Activated T-helper 1 cell treated with anti-CD3 and anti-CD28 coated beads, Interleukin-12 subunit alpha, Interleukin-12 subunit beta, Interleukin-2, Interleukin-4 antibody, amounts not matched to agents 30 ng/mL and 10 ng/mL and 1 ng/mL, durations not matched to agents 14 hours and 24 hours and 36 hours (primary cell): Measurements from ENCODE around the gene DOCK4. TPM values are rescaled to one million over a fixed set of nuclear protein-coding genes. Genes with fewer than 3 reads are reported as not detected.

Experiments used
- DNase-seq: peaks from one replicate; pipeline ENCODE4 v3.0.0; 2021; ENCODE audit warnings: low spot score
- H3K27ac Mint-ChIP-seq: one replicate; pipeline ENCODE4 v1.8.0; 2021; ENCODE audit warnings: mild to moderate bottlenecking, mixed read lengths
- H3K27me3 Mint-ChIP-seq: one replicate; pipeline ENCODE4 v1.8.0; 2022; ENCODE audit warnings: mild to moderate bottlenecking, moderate library complexity, mixed read lengths; ENCODE audit not compliant: insufficient read depth
- H3K36me3 Mint-ChIP-seq: one replicate; pipeline ENCODE4 v1.8.0; 2021; ENCODE audit warnings: low read depth, mixed read lengths
- H3K4me1 Mint-ChIP-seq: one replicate; pipeline ENCODE4 v1.8.0; 2021; ENCODE audit warnings: low read depth, mixed read lengths
- H3K4me3 Mint-ChIP-seq: one replicate; pipeline ENCODE4 v1.8.0; 2021; ENCODE audit warnings: mild to moderate bottlenecking, moderate library complexity, mixed read lengths
- H3K9me3 Mint-ChIP-seq: one replicate; pipeline ENCODE4 v1.8.0; 2021; ENCODE audit warnings: mixed read lengths
- intact Hi-C: fragments of 100-400 bp; cut with micrococcal nuclease; formaldehyde crosslinking; loops from one replicate; pipeline ENCODE4 v1.15.1; 2024
- total RNA-seq: library from RNA; stranded (reverse); gene quantifications from 2 replicates; pipeline ENCODE4 v1.2.3, GENCODE V29; 2022

DOCK4 gene
- total RNA-seq, 1 donor from 2014 or later = 0.31 TPM

DNA sequence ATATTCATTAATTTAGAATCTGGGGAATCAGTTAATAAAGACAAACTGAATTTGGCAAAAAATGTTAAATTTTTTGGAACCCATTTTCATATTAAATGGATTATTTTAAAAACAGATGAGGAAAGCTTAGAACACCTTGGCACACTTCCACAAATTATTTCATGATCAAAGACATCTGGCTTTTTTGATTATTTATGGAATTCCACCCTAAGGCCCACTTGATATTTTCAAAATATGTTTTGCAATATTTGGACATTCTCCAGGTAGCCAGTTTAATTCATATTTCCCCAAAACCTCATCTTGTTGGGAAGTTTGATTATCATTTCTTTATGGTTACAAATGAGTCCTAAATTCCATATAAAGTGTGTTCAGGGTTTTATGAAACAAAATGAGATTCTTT is 129.9 kb downstream of the DOCK4 start:
- DNase-seq = no peak
- no peak overlapping the region for H3K4me3 Mint-ChIP-seq
- H3K4me1 Mint-ChIP-seq = peaks cover 10% of the 10 kb centered on the region
- intact Hi-C loops = no loop called here
- H3K27ac Mint-ChIP-seq = no peak overlapping the region
- no peaks in the 10 kb centered on the region for H3K9me3 Mint-ChIP-seq
- peaks cover 4% of the 10 kb centered on the region for H3K27me3 Mint-ChIP-seq
- no peaks in the 10 kb centered on the region for H3K36me3 Mint-ChIP-seq

DNA sequence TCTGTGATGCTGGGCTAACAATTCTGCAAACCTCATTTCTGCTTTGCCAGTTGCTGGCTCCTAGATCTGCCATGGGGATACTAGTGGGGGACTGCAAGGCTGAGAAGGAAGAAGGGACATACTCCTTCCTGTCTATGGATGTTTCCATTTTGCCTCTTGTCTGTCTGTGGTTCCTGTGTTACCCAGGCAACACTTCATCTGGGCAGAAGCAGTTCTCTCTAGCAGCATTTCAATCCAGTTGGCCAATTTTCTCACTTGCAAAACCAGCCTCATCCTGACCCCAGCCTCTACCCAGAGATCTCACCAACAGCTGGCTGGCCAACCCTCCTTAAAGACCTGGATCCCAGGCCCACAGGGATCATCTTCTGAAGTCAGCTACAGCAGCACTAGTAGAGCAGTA is 131.7 kb downstream of the DOCK4 start:
- no peaks in the 10 kb centered on the region for H3K4me1 Mint-ChIP-seq
- H3K27me3 Mint-ChIP-seq = peaks cover 4% of the 10 kb centered on the region
- no peak overlapping the region for H3K4me3 Mint-ChIP-seq
- no peaks in the 10 kb centered on the region for H3K9me3 Mint-ChIP-seq
- intact Hi-C loops = no loop called here
- H3K36me3 Mint-ChIP-seq = no peaks in the 10 kb centered on the region
- DNase-seq = no peak
- H3K27ac Mint-ChIP-seq = no peak overlapping the region

- no peaks in the 10 kb centered on the region for H3K9me3 Mint-ChIP-seq
- DNase-seq = no peak
- intact Hi-C loops = no loop called here
- peaks cover 5% of the 10 kb centered on the region for H3K27me3 Mint-ChIP-seq
- no peak overlapping the region for H3K27ac Mint-ChIP-seq
- no peak overlapping the region for H3K4me3 Mint-ChIP-seq
- no peaks in the 10 kb centered on the region for H3K36me3 Mint-ChIP-seq
- H3K4me1 Mint-ChIP-seq = no peaks in the 10 kb centered on the region
Measured at GRCh38 chr7:112073530-112073929, 132.7 kb downstream of the DOCK4 start.

- Mint-ChIP-seq H3K9me3 (no peaks in the 10 kb centered on the region), H3K4me1 (no peaks in the 10 kb centered on the region), H3K4me3 (no peak overlapping the region), H3K27me3 (peaks cover 5% of the 10 kb centered on the region), H3K27ac (no peak overlapping the region), H3K36me3 (no peaks in the 10 kb centered on the region)
- intact Hi-C loops = no loop called here
- DNase-seq = no peak
Measured at GRCh38 chr7:112072541-112073245, 133.5 kb downstream of the DOCK4 start.

DNA sequence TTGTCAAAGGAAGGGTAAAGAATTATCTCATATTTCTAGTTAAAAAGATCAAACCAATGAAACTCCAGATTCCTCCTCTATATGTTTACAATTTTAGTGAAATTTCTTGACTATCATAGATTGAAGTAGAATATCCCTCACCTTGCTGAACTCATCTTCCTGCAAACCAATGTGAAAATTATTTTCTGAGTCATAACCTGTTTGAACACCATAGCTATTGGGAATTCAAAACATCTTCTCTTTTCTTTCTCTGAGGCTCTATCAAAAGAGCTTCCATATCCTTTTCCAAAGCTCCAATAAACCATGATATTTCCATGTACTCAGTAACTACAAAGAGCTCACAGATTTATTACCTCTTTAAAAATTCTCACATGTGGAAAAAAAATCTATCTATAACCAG is 134.3 kb downstream of the DOCK4 start:
- no peak overlapping the region for H3K4me3 Mint-ChIP-seq
- intact Hi-C loops = no loop called here

GRCh38 chr7:112070674-112071256 is 135.4 kb downstream of the DOCK4 start:
- H3K36me3 Mint-ChIP-seq = no peaks in the 10 kb centered on the region
- peaks cover 5% of the 10 kb centered on the region for H3K27me3 Mint-ChIP-seq
- intact Hi-C loops = no loop called here
- no peak overlapping the region for H3K27ac Mint-ChIP-seq
- no peak overlapping the region for H3K4me3 Mint-ChIP-seq
- no peak for DNase-seq
- no peaks in the 10 kb centered on the region for H3K4me1 Mint-ChIP-seq
- no peaks in the 10 kb centered on the region for H3K9me3 Mint-ChIP-seq

More for the DNA sequence above, 134.3 kb downstream of the DOCK4 start:
- peaks cover 5% of the 10 kb centered on the region for H3K27me3 Mint-ChIP-seq
- no peaks in the 10 kb centered on the region for H3K36me3 Mint-ChIP-seq
- DNase-seq = no peak
- H3K4me1 Mint-ChIP-seq = no peaks in the 10 kb centered on the region
- no peaks in the 10 kb centered on the region for H3K9me3 Mint-ChIP-seq
- H3K27ac Mint-ChIP-seq = no peak overlapping the region

DNA sequence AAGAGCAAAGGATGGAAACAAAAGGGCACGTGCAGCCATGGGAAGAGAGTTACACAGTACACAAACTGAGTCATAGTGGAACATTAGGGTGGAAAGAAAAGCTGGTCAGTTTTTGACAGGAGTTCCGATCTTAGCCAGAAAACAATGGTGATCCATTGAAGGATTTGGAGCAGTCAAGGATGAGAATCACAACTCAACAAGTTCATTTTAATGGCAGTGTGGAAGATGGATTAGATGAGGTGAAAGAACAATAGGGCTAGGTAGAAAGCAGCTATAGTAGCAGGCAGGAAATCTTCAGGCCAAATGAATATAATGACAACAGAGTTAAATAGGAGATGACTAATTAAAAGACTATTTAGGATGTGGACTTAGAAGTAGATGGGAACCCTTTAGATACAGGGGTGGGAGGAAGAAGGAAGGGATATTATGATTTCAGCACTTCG is 136.3 kb downstream of the DOCK4 start:
- no peaks in the 10 kb centered on the region for H3K4me1 Mint-ChIP-seq
- peaks cover 5% of the 10 kb centered on the region for H3K27me3 Mint-ChIP-seq
- no peak overlapping the region for H3K4me3 Mint-ChIP-seq
- no peak overlapping the region for H3K27ac Mint-ChIP-seq
- intact Hi-C loops = no loop called here
- H3K36me3 Mint-ChIP-seq = no peaks in the 10 kb centered on the region
- no peak for DNase-seq
- no peaks in the 10 kb centered on the region for H3K9me3 Mint-ChIP-seq

GRCh38 chr7:112068967-112069366 is 137.2 kb downstream of the DOCK4 start:
- no peak overlapping the region for H3K4me3 Mint-ChIP-seq
- H3K27me3 Mint-ChIP-seq = peaks cover 5% of the 10 kb centered on the region
- intact Hi-C loops = no loop called here
- no peaks in the 10 kb centered on the region for H3K9me3 Mint-ChIP-seq
- H3K4me1 Mint-ChIP-seq = no peaks in the 10 kb centered on the region
- DNase-seq = no peak
- H3K36me3 Mint-ChIP-seq = no peaks in the 10 kb centered on the region
- H3K27ac Mint-ChIP-seq = no peak overlapping the region

DNA sequence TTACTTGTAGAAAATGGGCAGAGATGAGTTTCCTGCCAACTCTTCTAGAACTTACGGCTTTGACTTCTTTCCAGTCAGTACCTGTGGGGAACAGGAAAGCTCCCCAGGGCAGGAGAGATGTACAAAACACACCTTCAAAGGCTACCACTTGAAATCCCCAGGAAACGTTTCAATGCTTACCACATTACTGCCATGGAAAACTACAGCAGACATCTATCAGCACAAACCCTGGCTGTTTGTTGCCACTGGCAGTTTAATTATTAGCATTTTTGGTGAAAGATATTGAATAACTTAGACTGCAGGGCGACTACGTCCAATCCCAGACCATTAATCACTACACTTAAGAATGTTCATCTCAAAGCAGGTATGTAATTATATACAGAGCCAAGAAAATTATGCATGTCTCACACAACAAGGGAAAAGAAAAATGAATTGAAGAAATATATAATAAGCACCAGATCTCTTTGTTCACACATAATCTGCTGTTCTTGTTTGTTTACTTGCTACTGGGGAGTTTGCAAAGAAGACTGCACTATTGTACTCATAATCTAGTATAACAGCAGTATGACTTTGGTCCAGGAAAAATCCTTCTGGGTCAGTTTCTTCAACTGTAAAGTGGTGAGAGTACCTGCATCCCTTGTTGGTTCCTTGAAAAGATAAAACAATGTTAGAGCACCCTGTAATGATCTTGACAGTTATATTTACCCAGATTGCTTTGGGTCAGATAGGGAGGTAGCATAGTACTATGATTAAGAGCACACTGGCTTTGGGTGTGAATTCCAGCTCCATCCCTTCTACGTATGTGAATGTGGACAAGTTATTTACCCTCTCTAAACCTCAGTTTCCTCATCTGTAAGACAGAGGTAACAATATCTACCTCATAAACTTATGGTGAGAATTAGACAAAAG is 138.3 kb downstream of the DOCK4 start:
- DNase-seq = no peak
- Mint-ChIP-seq H3K27me3 (peaks cover 5% of the 10 kb centered on the region), H3K4me3 (no peak overlapping the region), H3K27ac (no peak overlapping the region), H3K4me1 (no peaks in the 10 kb centered on the region), H3K9me3 (no peaks in the 10 kb centered on the region), H3K36me3 (no peaks in the 10 kb centered on the region)
- intact Hi-C loops = no loop called here

DNA sequence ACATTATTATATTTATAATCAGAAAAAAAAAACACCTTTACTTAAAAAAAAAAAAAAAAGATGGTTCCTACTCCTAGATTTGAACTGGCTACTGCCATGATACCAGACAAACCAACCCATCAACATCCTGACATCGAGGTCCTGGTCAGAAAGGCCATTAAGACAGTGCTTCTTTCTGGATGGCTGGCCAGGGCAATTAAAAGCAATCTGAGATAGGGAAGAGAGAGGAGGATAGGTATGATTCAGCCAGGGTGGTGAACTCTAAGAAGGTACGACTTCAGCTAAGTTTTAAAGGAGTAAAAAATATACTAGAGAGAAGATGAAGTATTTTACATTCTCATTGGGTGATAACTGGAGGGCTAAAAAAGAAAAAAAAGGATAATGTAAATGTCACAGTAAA is 139.0 kb downstream of the DOCK4 start:
- Mint-ChIP-seq H3K36me3 (no peaks in the 10 kb centered on the region), H3K4me1 (no peaks in the 10 kb centered on the region), H3K27ac (no peak overlapping the region), H3K27me3 (peaks cover 5% of the 10 kb centered on the region), H3K4me3 (no peak overlapping the region), H3K9me3 (no peaks in the 10 kb centered on the region)
- no peak for DNase-seq
- intact Hi-C loops = no loop called here

GRCh38 chr7:112065758-112066157 is 140.4 kb downstream of the DOCK4 start:
- no peak overlapping the region for H3K27ac Mint-ChIP-seq
- H3K4me3 Mint-ChIP-seq = no peak overlapping the region
- peaks cover 5% of the 10 kb centered on the region for H3K27me3 Mint-ChIP-seq
- DNase-seq = no peak
- intact Hi-C loops = no loop called here
- no peaks in the 10 kb centered on the region for H3K4me1 Mint-ChIP-seq
- no peaks in the 10 kb centered on the region for H3K36me3 Mint-ChIP-seq
- H3K9me3 Mint-ChIP-seq = no peaks in the 10 kb centered on the region

GRCh38 chr7:112064627-112065385 is 141.4 kb downstream of the DOCK4 start:
- Mint-ChIP-seq H3K27ac (no peak overlapping the region), H3K4me3 (no peak overlapping the region), H3K4me1 (no peaks in the 10 kb centered on the region), H3K27me3 (peaks cover 4% of the 10 kb centered on the region), H3K36me3 (no peaks in the 10 kb centered on the region), H3K9me3 (no peaks in the 10 kb centered on the region)
- no peak for DNase-seq
- intact Hi-C loops = no loop called here
